ENCODE data around the gene DCTN2.
"Not testable (repeated sequence)": the region's sequence is repeated elsewhere in the genome, so short reads cannot be mapped to it uniquely, and the experiment has no call there.

DCTN2 gene

GRCh38 chr12:57576613-57577160, 29.7 kb upstream of the DCTN2 start:
- DNase-seq, result no peak

DNA sequence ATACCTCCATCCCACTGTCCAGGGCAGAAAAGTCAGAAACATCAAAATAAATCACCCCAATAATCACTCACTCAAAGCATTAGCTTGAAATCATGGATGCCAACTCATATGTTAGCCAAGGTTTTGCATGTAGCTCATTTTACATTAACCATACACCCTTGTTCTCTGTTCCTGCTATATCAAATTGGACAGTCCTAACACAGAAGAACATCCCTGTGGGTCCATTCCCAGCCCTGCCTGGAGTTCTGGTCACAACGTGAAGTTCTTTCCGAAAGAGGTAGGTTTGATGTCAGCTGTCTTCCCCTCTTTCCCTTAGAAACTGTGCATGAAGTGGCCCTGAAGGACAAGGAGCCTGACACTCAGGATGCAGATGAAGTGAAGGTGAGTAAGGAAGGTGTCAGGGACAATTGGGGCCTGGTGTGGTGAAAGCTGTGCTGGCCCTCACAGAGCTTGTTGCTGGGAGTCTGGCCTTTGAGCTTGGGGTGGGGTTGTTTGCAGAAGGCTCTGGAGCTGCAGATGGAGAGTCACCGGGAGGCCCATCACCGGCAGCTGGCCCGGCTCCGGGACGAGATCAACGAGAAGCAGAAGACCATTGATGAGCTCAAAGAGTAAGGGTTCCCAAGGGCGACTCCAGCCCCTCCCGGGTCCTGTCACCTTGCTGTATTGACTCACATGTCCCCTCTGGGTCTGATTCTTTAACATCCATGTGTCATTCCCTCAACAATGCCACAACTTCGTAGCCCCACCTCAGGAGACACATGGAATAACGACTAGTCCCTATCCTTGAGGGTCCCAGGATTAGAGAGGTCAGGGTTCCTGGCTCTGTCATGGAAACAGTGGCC, 29.0 kb upstream of the DCTN2 start:
- no peak for DNase-seq

DNA sequence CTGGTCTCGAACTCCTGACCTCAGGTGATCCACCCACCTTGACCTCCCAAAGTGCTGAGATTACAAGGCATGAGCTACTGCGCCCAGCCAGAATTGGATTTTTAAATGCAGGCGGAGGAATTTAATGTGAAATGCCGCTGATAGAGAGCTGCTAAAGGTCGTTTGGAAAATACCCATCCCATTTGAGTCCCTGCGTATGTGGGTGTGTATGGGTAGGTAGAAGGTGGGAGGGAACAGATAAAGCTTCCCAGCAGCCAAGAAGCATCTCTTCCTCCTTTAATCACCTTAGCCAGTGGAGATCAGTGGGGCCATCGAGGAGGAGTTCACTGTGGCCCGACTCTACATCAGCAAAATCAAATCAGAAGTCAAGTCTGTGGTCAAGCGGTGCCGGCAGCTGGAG, 27.8 kb upstream of the DCTN2 start:
- DNase-seq, result no peak

GRCh38 chr12:57571926-57572762, 25.2 kb upstream of the DCTN2 start:
- DNase-seq, result no peak

- not testable (repeated sequence) for DNase-seq
Observed at GRCh38 chr12:57570438-57570837, 23.4 kb upstream of the DCTN2 start.

GRCh38 chr12:57569858-57570257, 22.9 kb upstream of the DCTN2 start:
- DNase-seq, result no peak

- DNase-seq, result no peak
Observed at GRCh38 chr12:57568838-57569237, 21.8 kb upstream of the DCTN2 start.

DNA sequence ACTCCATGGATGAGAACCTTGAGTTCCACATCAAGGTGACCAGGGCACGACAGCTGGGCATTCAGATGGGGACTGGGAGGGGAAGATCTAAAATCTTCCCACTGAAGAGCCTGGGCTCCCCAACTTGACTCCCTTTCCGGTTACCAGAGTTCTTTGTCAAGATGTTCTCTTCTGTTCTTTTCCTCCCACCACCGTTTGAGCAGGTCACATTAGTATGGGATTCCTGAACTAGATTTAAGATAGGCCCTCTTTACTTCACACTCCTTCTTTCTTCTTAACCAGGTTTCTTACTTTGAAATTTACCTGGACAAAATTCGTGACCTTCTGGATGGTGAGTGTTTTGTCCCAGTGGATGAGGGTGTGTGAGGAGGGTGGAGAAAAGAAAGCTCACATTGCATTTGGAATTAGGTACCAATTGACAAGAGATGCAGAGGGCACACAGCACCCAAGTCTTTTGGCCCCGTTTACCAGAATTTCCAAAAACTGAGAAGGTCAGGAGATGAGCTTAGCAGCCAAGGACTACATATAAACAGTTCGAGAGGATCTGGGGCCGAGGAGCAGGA, 17.3 kb upstream of the DCTN2 start:
- no peak for DNase-seq

GRCh38 chr12:57563358-57563757, 16.4 kb upstream of the DCTN2 start:
- DNase-seq, result no peak

- not testable (repeated sequence) for DNase-seq
Observed at GRCh38 chr12:57561117-57561516, 14.1 kb upstream of the DCTN2 start.

GRCh38 chr12:57560516-57560915, 13.5 kb upstream of the DCTN2 start:
- DNase-seq, result no peak

DNA sequence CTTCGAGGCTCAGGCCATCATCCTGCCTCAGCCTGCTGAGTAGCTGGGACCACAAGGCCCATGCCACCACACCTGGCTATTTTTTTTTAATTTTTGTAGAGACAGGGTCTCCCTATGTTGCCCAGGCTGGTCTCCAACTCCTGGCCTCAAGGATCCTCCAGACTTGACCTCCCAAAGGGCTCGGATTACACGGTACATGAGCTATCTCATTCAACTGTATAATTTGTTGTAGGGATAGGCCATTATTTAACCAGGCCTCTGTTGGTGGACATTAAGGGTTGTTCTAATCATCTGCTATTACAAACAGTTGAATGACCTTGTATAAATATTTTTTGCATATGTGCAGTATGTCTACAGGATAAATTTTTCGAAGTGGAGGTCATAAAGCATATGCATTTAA, 11.9 kb upstream of the DCTN2 start:
- DNase-seq, result no peak

GRCh38 chr12:57554897-57555296, 7.9 kb upstream of the DCTN2 start:
- DNase-seq, result no peak

- DNase-seq, result no peak
Observed at GRCh38 chr12:57554453-57554852, 7.5 kb upstream of the DCTN2 start.

GRCh38 chr12:57553343-57554202, 6.6 kb upstream of the DCTN2 start:
- DNase-seq, result no peak

GRCh38 chr12:57552835-57553313, 5.9 kb upstream of the DCTN2 start:
- no peak for DNase-seq

DNA sequence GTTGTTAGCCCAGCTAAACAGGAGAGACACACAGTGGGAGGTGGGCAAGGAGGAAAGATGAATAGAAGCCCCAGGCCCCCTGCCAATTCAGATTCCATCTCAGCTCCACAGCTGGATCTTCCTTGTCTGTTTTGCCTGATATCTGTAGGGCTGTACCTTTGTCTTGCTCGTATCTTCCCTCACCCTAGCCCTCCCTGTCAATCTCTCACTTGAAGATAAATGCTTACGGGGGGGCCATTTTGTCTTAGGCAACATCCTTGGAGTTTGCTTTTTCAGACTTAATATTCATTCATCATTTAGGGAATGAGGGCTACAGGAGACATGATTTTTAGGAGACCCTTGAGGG, 5.3 kb upstream of the DCTN2 start:
- no peak for DNase-seq

DNA sequence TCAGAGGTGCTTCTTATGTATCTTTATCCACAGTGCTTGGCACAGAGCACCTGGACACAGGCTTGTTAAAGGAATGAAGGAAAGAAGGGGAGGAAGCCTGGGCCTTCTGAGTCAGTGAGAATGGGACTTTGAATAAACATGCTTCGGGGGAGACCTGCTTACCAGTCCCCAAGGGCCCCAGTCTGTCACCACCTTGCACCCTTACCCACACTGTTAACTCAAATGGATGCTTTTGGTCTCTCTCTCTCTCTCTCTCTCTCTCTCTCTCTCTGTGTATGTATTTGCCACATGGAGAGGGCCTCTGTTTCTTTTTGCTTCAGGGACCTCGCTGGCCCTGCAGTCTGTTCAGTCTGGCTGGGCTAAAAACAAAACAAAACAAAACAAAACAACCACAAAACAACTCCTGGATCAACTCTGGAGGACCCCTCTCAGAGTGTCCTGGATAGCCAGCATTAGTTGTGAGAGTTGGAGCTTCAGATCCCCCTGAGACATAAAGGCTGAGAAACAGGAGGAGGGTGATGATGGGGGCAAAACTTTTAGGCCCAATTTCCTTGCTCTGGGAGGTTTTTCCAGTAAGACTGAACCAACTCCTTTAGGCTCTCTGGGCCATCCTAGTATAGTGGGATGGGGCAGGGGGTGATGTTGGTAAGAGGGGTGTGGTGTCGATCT, 4.8 kb upstream of the DCTN2 start:
- no peak for DNase-seq

GRCh38 chr12:57550641-57551549, 3.9 kb upstream of the DCTN2 start:
- no peak for DNase-seq

GRCh38 chr12:57549909-57550640, 3.1 kb upstream of the DCTN2 start, which contains the start of gene KIF5A:
Gene KIF5A, plus strand, starts transcription at chr12:57550044. Its CDS starts 228 bp downstream, at chr12:57550272.
- peak; percentile 31 for DNase-seq

Data from CD4-positive, alpha-beta T cell treated with Interleukin-4 for 4 hours (primary cell).